Heart left ventricle (tissue), 13 donors: ENCODE measurements around the gene DSG2.

Experiments used
- POLR2A ChIP-seq, 2 donors: fragments of 450-650 bp; IDR thresholded peaks; one replicate each; pipeline ENCODE4 v1.6.1; 2017; ENCODE audit warnings: antibody characterized with exemption in 2 of 2, mild to moderate bottlenecking in 2 of 2, moderate library complexity in 2 of 2
- TF ChIP-seq, protein P1 (sequence below), 12 donors: fragments of 200-600 bp; sonication (generic) in 4 of 12; IDR thresholded peaks; one replicate each; pipeline versions ENCODE4 v1.5.0 to v1.8.0; 2018 to 2022; ENCODE audit warnings: antibody characterized with exemption in 12 of 12, mild to moderate bottlenecking in 5 of 12
- donor health status: ischemic (EF 13 %, LVEDD 7.1; RV severe dilation, severe dysfunction).
- donor health status: DM: no; HTN: yes; CAD: no.
- donor health status: DM: no; HTN: no; CAD: no.
- donor health status: ischemic (EF 25% LVEDD 6.9; RV normal size, moderate dysfunction).
- donor health status: ischemic (EF 25% LVEDD 5.7; RV mildly dilated, moderate dysfunction).
- donor health status: ischemic (EF 35%, LVEDD 5.7; RV mildly dilated, moderate dysfunction).
- donor health status: nonischemic (EF 11% LVEDD 7.7; RV severe dilation, severe dysfunction).
- donor health status: DM: yes; HTN: yes; CAD: no.
- donor health status: PGD.
- donor health status: ischemic (EF 29% LVEDD 5.4; RV normal size, mild dysfunction).
- donor health status: nonischemic (EF 23%, LVEDD 6.1; RV moderate dilation, normal function).

DNA sequence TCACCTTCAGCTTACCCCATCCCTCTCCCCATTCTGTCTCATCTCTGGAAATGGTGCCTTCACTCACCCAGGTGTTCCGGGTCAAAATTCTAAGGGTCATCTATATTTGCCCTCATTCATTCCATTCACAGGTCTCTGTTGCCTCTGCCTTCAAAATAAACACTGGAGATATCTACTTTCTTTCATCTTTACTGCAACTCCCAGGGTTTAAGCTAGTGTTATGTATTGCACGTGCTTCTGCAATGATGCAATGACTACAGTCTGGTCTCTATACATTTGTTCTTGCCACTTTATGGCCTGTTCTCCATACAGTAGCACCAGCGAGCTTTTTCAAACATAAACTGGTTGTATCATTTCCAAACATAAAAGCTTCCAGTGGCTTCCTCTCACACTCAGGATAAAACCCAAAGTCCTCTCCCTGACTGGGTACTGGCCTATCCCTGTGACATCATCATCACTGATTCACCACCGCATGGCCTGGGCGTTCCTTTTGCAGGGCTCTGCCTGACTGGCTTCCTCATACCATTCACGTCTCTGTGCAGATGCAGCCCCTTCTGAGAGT, 14.3 kb downstream of the DSG2 start:
- TF ChIP-seq, protein P1, sequence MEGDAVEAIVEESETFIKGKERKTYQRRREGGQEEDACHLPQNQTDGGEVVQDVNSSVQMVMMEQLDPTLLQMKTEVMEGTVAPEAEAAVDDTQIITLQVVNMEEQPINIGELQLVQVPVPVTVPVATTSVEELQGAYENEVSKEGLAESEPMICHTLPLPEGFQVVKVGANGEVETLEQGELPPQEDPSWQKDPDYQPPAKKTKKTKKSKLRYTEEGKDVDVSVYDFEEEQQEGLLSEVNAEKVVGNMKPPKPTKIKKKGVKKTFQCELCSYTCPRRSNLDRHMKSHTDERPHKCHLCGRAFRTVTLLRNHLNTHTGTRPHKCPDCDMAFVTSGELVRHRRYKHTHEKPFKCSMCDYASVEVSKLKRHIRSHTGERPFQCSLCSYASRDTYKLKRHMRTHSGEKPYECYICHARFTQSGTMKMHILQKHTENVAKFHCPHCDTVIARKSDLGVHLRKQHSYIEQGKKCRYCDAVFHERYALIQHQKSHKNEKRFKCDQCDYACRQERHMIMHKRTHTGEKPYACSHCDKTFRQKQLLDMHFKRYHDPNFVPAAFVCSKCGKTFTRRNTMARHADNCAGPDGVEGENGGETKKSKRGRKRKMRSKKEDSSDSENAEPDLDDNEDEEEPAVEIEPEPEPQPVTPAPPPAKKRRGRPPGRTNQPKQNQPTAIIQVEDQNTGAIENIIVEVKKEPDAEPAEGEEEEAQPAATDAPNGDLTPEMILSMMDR (IDR thresholded peaks at IDR 0.05): no peak
- TF ChIP-seq POLR2A (IDR thresholded peaks at IDR 0.05): no peak
